AG09309 (cell line): ENCODE results near the gene GPR37.

Experiments used
- DNase-seq: peaks from one replicate; pipeline ENCODE4 v3.0.0-alpha.2; 2010; ENCODE audit warnings: low read depth
- H3K4me3 ChIP-seq: 2 replicates; pipeline ENCODE4 v1.5.1; 2011; ENCODE audit warnings: mild to moderate bottlenecking, low read depth, low read length, moderate library complexity; ENCODE audit not compliant: control insufficient read depth
- CTCF ChIP-seq: IDR thresholded peaks from 2 replicates; pipeline ENCODE4 v1.5.1; 2011; ENCODE audit warnings: mild to moderate bottlenecking, low read depth, low read length, inconsistent platforms; ENCODE audit not compliant: insufficient read depth, control insufficient read depth; ENCODE audit errors: missing control alignments

The GPR37 gene

DNA sequence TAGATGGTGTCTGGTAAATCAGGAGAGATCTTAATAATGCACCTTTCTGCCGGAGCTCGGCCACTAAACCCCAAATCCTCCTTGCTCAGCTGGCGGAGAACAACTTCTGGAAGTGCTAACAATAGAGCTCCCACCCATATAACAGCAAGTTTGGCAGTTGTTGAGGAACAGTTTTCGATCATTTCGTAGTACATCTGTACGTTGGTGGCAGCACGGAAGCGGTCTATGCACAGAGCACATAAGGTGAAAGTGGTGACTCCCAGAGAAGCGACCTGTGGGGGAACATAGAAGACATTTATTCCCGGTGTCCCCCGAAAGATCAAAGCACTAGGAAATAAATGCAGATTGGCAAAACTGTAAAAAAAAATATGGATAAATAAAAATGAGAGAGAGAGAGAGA, 18.5 kb downstream of the GPR37 start:
- no peak for DNase-seq
- TF ChIP-seq CTCF = no peak
- H3K4me3 ChIP-seq = no peak overlapping the region

DNA sequence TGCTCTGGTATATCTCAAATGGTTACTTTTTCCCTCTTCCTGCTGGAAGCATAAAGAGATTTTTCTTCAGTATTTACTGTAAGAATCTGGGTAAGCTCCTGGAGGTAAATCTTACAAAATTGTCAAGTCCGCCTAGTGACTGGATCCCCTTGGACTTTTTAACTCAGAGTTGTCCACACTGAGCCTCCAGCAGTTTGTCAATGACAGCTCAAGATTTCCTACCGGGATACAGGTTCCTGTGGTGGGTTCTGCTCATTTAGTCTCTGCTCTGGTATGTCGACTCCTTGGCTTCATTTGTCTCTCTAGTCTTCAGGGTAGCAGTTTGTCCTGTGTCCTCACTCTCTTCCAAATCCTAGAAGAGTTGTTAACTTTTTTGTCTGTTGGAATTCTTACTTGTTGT, 27.0 kb downstream of the GPR37 start:
- H3K4me3 ChIP-seq = no peak overlapping the region
- DNase-seq = no peak
- no peak for TF ChIP-seq CTCF

DNA sequence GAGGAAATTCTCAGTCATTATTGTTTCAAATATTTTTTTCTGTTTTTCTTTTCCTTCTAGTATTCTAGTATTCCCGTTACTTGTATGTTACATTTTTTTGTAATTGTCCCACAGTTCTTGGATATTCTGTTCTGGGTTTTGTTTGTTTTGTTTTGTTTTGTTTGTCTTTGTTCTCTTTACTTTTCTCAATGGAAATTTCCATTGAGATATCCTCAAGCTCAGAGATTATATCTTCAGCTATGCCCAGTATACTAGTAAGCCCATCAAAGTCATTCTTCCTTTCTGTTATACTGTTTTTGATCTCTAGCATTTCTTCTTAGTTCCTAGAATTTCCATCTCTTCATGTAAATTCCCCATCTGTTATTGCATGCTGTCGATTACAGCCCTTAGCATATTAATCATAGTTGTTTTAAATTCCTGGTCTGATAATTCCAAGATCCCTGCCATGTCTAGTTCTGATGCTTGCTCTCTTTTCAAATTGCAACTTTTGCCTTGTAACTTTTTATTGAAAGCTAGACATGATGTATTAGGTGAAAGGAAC, 27.8 kb downstream of the GPR37 start:
- DNase-seq = no peak
- no peak overlapping the region for H3K4me3 ChIP-seq
- TF ChIP-seq CTCF = no peak

DNA sequence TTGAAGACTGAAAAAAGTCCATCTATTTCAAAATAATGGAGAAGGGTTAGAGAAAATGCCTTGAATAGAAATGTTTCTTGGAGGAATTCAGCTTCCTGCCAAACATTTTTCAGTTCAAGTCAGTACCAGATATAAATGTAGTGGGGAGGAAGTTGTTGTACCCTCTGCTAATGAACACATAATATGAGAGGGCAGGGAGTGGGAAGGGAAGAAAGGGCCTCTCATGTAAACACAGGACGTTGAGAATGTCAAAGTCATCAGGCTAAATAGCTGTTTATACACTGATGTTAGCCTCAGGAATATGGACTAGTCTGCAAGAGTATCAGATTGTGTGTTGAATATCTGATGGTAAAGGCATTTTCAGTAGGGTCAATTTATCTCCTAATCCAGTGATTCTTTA, 37.0 kb downstream of the GPR37 start:
- TF ChIP-seq CTCF = no peak
- no peak for DNase-seq

GRCh38 chr7:124724507-124725192, 40.9 kb downstream of the GPR37 start:
- no peak for DNase-seq
- TF ChIP-seq CTCF = no peak
- no peak overlapping the region for H3K4me3 ChIP-seq

More for the DNA sequence above, 37.0 kb downstream of the GPR37 start:
- no peak overlapping the region for H3K4me3 ChIP-seq

- no peak for DNase-seq
- TF ChIP-seq CTCF = no peak
- no peak overlapping the region for H3K4me3 ChIP-seq
Measured at GRCh38 chr7:124724079-124724478, 41.5 kb downstream of the GPR37 start.

DNA sequence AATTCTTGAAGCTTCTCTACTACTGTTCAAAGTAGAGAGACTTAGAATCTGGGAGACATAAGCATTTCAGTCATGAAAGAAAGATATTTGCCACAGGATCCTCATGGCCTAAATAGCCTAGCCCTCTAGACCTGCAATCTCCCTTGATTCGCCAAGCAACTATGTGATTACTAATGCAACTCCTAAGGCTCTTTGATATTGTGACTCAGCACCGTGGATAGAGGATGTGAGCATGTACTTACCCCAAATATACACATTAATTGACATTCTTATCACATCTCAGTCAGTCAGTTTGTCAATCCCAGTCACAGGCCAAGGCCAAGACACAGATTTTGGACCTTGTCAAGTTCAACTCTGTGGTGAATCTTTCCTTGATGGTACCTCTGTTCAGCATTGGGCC, 42.6 kb downstream of the GPR37 start:
- no peak for DNase-seq
- H3K4me3 ChIP-seq = no peak overlapping the region
- TF ChIP-seq CTCF = no peak
